Loucy (cell line): ENCODE data around the gene SLC36A1.
"Not testable (repeated sequence)": the region's sequence is repeated elsewhere in the genome, so short reads cannot be mapped to it uniquely, and the experiment has no call there.

Experiments used
- EZH2phosphoT487 ChIP-seq: fragments of 200-600 bp; IDR thresholded peaks from 2 replicates; pipeline ENCODE4 v1.6.1; 2018; ENCODE audit warnings: antibody characterized with exemption, mild to moderate bottlenecking, moderate library complexity, borderline replicate concordance
- TF ChIP-seq, protein P1 (sequence below): fragments of 200-600 bp; sonication (generic); conservative IDR thresholded peaks from 2 replicates; pipeline ENCODE4 v1.5.1; 2014; ENCODE audit warnings: mild to moderate bottlenecking, antibody characterized with exemption, low read length

DNA sequence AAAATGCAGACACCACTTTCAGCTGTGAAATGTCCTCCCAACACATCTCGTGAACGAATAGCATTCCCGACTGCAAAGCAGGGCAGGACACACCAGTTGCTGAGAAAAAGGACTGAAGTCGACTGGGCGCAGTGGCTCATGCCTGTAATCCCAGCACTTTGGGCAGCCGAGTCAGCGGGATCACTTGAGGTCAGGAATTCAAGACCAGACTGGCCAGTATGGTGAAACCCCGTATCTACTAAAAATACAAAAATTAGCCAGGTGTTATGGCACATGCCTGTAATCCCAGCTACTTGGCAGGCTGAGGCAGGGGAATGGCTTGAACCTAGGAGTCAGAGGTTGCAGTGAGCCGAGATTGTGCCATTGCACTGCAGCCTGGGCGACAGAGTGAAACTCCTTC, 60.9 kb downstream of the SLC36A1 start:
- TF ChIP-seq, protein P1, sequence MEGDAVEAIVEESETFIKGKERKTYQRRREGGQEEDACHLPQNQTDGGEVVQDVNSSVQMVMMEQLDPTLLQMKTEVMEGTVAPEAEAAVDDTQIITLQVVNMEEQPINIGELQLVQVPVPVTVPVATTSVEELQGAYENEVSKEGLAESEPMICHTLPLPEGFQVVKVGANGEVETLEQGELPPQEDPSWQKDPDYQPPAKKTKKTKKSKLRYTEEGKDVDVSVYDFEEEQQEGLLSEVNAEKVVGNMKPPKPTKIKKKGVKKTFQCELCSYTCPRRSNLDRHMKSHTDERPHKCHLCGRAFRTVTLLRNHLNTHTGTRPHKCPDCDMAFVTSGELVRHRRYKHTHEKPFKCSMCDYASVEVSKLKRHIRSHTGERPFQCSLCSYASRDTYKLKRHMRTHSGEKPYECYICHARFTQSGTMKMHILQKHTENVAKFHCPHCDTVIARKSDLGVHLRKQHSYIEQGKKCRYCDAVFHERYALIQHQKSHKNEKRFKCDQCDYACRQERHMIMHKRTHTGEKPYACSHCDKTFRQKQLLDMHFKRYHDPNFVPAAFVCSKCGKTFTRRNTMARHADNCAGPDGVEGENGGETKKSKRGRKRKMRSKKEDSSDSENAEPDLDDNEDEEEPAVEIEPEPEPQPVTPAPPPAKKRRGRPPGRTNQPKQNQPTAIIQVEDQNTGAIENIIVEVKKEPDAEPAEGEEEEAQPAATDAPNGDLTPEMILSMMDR, result not testable (repeated sequence)
- TF ChIP-seq EZH2phosphoT487, result not testable (repeated sequence)
